Heart left ventricle (tissue), 16 donors: ENCODE results near the gene CUL4A. TPM values are rescaled to one million over a fixed set of nuclear protein-coding genes. Genes with fewer than 3 reads are reported as not detected.

Experiments
- ATAC-seq, 4 donors: fragments of 200-7000 bp; cut with Tn5 transposase; one replicate each; pipeline ENCODE4 v1.9.1; 2020 to 2022; ENCODE audit warnings: moderate library complexity in 4 of 4, mild to moderate bottlenecking in 3 of 4, moderate number of reproducible peaks in 1 of 4
- DNase-seq, 5 donors: peaks; one replicate each; pipeline ENCODE4 v3.0.0-alpha.2; 2020
- H3K27ac ChIP-seq, 12 donors: fragments of 200-600 bp; sonication (generic) in 4 of 12; one replicate each; pipeline versions ENCODE4 v1.5.0 to v1.8.0; 2016 to 2022; ENCODE audit warnings: mild to moderate bottlenecking in 2 of 12
- H3K27me3 ChIP-seq, 9 donors: fragments of 200-600 bp; sonication (generic) in 2 of 9; one replicate each; pipeline versions ENCODE4 v1.5.1 to v1.8.0; 2016 to 2022; ENCODE audit warnings: mild to moderate bottlenecking in 3 of 9
- H3K36me3 ChIP-seq, 9 donors: fragments of 200-600 bp; sonication (generic) in 2 of 9; one replicate each; pipeline versions ENCODE4 v1.5.0 to v1.8.0; 2018 to 2022; ENCODE audit warnings: mild to moderate bottlenecking in 2 of 9
- H3K4me1 ChIP-seq, 12 donors: fragments of 200-600 bp; sonication (generic) in 4 of 12; one replicate each; pipeline versions ENCODE4 v1.5.0 to v1.8.0; 2016 to 2022; ENCODE audit warnings: mild to moderate bottlenecking in 3 of 12
- H3K4me3 ChIP-seq, 12 donors: fragments of 200-600 bp; sonication (generic) in 4 of 12; one replicate each; pipeline versions ENCODE4 v1.5.0 to v1.8.0; 2017 to 2022; ENCODE audit warnings: mild to moderate bottlenecking in 9 of 12, moderate library complexity in 4 of 12
- H3K9me3 ChIP-seq, 12 donors: fragments of 200-600 bp; sonication (generic) in 4 of 12; one replicate each; pipeline versions ENCODE4 v1.5.0 to v1.8.0; 2016 to 2022; ENCODE audit warnings: mild to moderate bottlenecking in 1 of 12
- POLR2A ChIP-seq, 2 donors: fragments of 450-650 bp; IDR thresholded peaks; one replicate each; pipeline ENCODE4 v1.6.1; 2017; ENCODE audit warnings: antibody characterized with exemption in 2 of 2, mild to moderate bottlenecking in 2 of 2, moderate library complexity in 2 of 2
- WGBS, 4 donors: extraction: QIAGEN DNeasy Blood & Tissue Kit in 2 of 4; methylation state at CpG; one replicate each; pipeline versions ENCODE4 v1.1.5 to v1.1.7; 2013 to 2018; 5-methylcytosine and 5-hydroxymethylcytosine counted together
- intact Hi-C, 10 donors: fragments of 100-400 bp; cut with DNase I; formaldehyde crosslinking; loops; one replicate each; pipeline versions ENCODE4 v1.11.1 to v1.14.2; 2022
- polyA plus RNA-seq, 2 donors: library from polyadenylated mRNA; stranded (reverse); fragments of 200-250 nt; gene quantifications; one replicate each; pipeline ENCODE4 v1.2.3, GENCODE V29; 2013
- total RNA-seq, 9 donors: library from RNA; depleted of rRNA in 2 of 9; stranded (reverse); fragments of >200 nt in 2 of 9; fragmentation: NEBNext Ultra II Directional in 3 of 9; extraction: Animal tissue kit (Norgen Biotek cat#: 25700) in 3 of 9; gene quantifications; one replicate each; pipeline versions ENCODE4 v1.1.0 to v1.2.4, GENCODE V29; 2016 to 2023
- TF ChIP-seq, protein P1 (sequence below), 12 donors: fragments of 200-600 bp; sonication (generic) in 4 of 12; IDR thresholded peaks; one replicate each; pipeline versions ENCODE4 v1.5.0 to v1.8.0; 2018 to 2022; ENCODE audit warnings: antibody characterized with exemption in 12 of 12, mild to moderate bottlenecking in 5 of 12
- donor health status: ischemic (EF 13 %, LVEDD 7.1; RV severe dilation, severe dysfunction).
- donor health status: healthy with polysubstance abuse.
- donor health status: DM: no; HTN: yes; CAD: no.
- donor health status: DM: no; HTN: no; CAD: no.
- donor health status: ischemic (EF 25% LVEDD 6.9; RV normal size, moderate dysfunction).
- donor health status: ischemic (EF 25% LVEDD 5.7; RV mildly dilated, moderate dysfunction).
- donor health status: healthy.
- donor health status: DM: yes; HTN: yes; CAD: no.
- donor health status: ischemic (EF 35%, LVEDD 5.7; RV mildly dilated, moderate dysfunction).
- donor health status: nonischemic (EF 11% LVEDD 7.7; RV severe dilation, severe dysfunction).
- donor health status: DM: yes; HTN: yes; CAD: no.
- donor health status: PGD.
- donor health status: ischemic (EF 29% LVEDD 5.4; RV normal size, mild dysfunction).
- donor health status: nonischemic (EF 23%, LVEDD 6.1; RV moderate dilation, normal function).

Gene CUL4A
- total and polyA plus RNA-seq, 11 donors = 29.7 to 121 (median 109) TPM

DNA sequence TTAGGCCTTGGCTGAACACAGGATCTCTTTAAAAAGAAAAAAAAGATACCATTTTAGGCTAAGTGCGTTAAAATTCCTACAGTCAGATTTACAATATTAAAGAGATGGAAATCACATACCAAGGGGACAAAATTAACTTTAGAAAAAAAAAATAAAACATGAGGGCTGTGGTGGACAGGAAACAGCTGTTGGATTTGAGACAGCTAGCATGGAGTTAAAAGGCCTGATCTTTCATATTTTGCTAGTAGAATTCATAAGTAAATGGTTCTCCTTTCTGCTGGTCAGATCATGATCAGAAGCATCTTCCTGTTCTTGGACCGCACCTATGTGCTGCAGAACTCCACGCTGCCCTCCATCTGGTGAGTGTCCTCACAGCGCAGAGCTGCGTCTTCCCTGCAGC lies 19.7 kb downstream of the CUL4A start:
- Histone ChIP-seq H3K27ac (no peak overlapping the region), H3K9me3 (no peaks in the 10 kb centered on the region), H3K36me3 (peaks cover 0 to 95% (median 84%) of the 10 kb centered on the region in 9 donors), H3K4me3 (no peak overlapping the region), H3K27me3 (no peaks in the 10 kb centered on the region), H3K4me1 (peaks cover 0 to 6% (median 0%) of the 10 kb centered on the region in 12 donors)
- WGBS, 4 donors = 89 to 94% (median 91%) methylated on average over 5 of the region's 5 CpGs
- no peak for ATAC-seq
- DNase-seq = no peak
- TF ChIP-seq, protein P1, sequence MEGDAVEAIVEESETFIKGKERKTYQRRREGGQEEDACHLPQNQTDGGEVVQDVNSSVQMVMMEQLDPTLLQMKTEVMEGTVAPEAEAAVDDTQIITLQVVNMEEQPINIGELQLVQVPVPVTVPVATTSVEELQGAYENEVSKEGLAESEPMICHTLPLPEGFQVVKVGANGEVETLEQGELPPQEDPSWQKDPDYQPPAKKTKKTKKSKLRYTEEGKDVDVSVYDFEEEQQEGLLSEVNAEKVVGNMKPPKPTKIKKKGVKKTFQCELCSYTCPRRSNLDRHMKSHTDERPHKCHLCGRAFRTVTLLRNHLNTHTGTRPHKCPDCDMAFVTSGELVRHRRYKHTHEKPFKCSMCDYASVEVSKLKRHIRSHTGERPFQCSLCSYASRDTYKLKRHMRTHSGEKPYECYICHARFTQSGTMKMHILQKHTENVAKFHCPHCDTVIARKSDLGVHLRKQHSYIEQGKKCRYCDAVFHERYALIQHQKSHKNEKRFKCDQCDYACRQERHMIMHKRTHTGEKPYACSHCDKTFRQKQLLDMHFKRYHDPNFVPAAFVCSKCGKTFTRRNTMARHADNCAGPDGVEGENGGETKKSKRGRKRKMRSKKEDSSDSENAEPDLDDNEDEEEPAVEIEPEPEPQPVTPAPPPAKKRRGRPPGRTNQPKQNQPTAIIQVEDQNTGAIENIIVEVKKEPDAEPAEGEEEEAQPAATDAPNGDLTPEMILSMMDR (IDR thresholded peaks at IDR 0.05) = no peak
- TF ChIP-seq POLR2A (IDR thresholded peaks at IDR 0.05) = no peak
- intact Hi-C loops = loop anchor here in 3 of 10 donors (10.0 kb wide), 2 partner anchors 194 to 284 kb away; no protein-coding TSS in a partner anchor

DNA sequence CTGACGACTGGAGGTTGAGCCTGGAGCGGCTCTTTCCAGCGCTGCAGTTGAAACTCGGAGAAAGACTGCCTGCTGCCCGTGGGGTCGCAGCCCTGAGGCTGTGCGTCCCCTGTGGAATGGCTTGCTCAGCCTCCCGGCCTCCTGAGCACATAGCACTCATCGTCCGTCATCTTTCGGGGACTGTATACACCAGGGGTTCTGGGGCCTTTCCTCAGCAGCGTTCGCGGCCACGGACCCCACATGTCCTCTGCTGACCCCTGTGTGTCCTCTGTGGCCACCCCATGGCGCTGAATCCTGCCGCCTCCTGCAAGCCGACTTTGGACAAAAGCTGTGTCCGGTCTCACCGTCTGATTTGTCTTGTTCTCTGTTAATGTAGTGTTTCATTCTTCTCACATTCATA lies 20.4 kb downstream of the CUL4A start:
- no peak for ATAC-seq
- no peaks in the 10 kb centered on the region for H3K9me3 ChIP-seq
- peak in 1 of 5 donors; percentile 39 for DNase-seq
- peaks cover 0 to 95% (median 84%) of the 10 kb centered on the region in 9 donors for H3K36me3 ChIP-seq
- H3K27ac ChIP-seq = no peak overlapping the region
- 91 to 95% (median 93%) methylated on average over 20 of the region's 20 CpGs for WGBS, 4 donors
- intact Hi-C loops = loop anchor here in 3 of 10 donors (10.0 kb wide), 2 partner anchors 195 to 285 kb away; no protein-coding TSS in a partner anchor
- H3K27me3 ChIP-seq = no peaks in the 10 kb centered on the region
- no peak overlapping the region for H3K4me3 ChIP-seq
- H3K4me1 ChIP-seq = peaks cover 0 to 2% (median 0%) of the 10 kb centered on the region in 12 donors
- TF ChIP-seq POLR2A (IDR thresholded peaks at IDR 0.05) = no peak
- TF ChIP-seq, protein P1 (IDR thresholded peaks at IDR 0.05) = no peak

DNA sequence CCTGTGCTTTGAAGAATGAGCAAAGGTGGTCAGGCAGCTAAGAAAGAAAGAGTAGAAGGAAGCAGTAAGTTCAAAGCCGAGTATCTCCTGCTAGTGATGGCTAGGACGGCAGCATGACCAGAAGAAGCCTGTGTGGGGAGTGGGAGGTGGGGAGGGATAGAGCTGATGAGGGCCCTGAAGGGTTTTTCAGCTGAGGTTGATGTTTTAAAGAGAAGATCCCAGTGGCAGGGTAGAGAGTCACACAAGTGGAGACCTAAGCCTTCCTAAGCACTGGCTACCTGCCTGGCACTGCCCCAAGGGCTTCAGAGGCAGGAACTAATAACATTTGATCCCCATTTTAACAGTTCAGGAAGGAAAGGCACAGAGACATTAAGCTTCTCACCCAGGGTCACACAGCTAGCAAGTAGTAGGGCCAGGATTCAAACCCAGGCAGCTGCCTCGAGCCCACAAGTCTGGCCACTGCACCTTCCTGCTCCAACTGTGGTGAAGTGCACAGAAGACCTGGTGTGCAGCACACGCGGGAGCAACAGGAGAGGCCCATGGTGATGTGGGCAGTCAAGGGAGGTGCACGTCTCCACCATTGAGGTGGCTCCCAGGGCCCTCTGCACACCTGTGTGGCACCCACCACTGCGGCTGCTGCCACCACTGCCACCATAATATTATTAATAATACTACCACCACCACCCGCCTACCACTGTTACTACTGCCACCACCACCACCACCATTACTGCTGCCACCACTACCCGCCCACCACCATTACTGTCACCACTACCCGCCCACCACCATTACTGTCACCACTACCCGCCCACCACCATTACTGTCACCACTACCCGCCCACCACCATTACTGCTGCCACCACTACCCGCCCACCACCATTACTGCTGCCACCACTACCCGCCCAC lies 22.1 kb downstream of the CUL4A start:
- Histone ChIP-seq H3K4me3 (no peak overlapping the region), H3K4me1 (no peaks in the 10 kb centered on the region), H3K36me3 (peaks cover 0 to 94% (median 84%) of the 10 kb centered on the region in 9 donors), H3K27me3 (no peaks in the 10 kb centered on the region), H3K27ac (no peak overlapping the region), H3K9me3 (no peaks in the 10 kb centered on the region)
- no peak for DNase-seq
- TF ChIP-seq, protein P1 (IDR thresholded peaks at IDR 0.05) = no peak
- TF ChIP-seq POLR2A (IDR thresholded peaks at IDR 0.05) = no peak
- ATAC-seq = no peak
- whole genome bisulfite sequencing, 4 donors = 82 to 84% (median 83%) methylated on average over 13 to 14 of the region's 14 CpGs
- intact Hi-C loops = no loop called here

DNA sequence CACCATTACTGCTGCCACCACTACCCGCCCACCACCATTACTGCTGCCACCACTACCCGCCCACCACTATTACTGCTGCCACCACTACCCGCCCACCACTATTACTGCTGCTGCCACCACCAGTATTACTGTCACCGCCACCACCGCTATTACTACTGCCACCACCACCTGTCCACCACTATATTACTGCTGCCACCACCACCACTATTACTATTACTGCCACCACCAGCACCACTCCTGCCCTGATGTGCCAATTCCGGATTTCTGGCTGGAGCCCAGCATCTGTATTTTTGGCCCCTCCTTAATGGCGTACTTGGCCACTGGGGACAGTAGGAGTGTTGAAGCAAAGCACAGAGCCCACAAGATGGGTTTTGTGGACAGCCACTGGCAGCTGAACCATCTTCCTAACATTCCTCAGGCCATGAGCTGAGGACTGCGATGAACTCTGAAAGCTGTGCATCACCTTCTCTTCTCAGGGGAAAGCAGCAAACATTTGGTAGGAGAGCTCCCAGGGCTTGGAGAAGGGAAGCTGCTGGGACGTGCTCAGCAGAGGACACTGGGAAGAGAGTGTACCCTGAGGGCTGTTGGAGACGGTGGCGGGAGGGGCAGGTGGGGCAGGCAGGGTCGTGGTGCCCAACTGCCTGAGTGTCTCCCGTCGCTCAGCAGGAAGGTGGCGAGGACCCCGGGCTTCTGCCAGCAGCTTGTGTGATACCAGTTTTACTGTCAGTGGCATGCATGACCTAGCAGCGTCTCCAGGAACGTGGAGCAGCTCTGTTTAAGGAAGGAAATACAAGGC lies 23.0 kb downstream of the CUL4A start:
- Histone ChIP-seq H3K9me3 (no peaks in the 10 kb centered on the region), H3K36me3 (peaks cover 0 to 94% (median 84%) of the 10 kb centered on the region in 9 donors), H3K27ac (peak overlapping the region in 1 of 12 donors; percentile 9), H3K4me3 (no peak overlapping the region), H3K4me1 (no peaks in the 10 kb centered on the region), H3K27me3 (no peaks in the 10 kb centered on the region)
- ATAC-seq (peak; percentile 44 to 70 (median 57)), DNase-seq (no peak)
- TF ChIP-seq, protein P1 (IDR thresholded peaks at IDR 0.05) = no peak
- no peak for TF ChIP-seq POLR2A (IDR thresholded peaks at IDR 0.05)
- intact Hi-C loops = no loop called here
- WGBS, 4 donors = 59 to 80% (median 76%) methylated on average over 17 to 18 of the region's 18 CpGs
